ENCODE data around the gene FARP1.

- no peak for TF ChIP-seq CTCF (IDR thresholded peaks at IDR 0.05)
- TF ChIP-seq POLR2A (IDR thresholded peaks at IDR 0.05), result no peak
- TF ChIP-seq EP300 (IDR thresholded peaks at IDR 0.05), result no peak
- no peak for TF ChIP-seq POLR2AphosphoS5 (IDR thresholded peaks at IDR 0.05)
Observed at GRCh38 chr13:98222816-98223215, 79.9 kb downstream of the FARP1 start.
